Panc1 (cell line): ENCODE results near the gene INTS4.

ENCODE experiments used
- POLR2AphosphoS5 ChIP-seq: IDR thresholded peaks from 2 replicates; pipeline ENCODE4 v1.6.1; 2012; ENCODE audit warnings: mild to moderate bottlenecking, low read depth, low read length, moderate library complexity
- SIN3A ChIP-seq: IDR thresholded peaks from 2 replicates; pipeline ENCODE4 v1.6.1; 2012; ENCODE audit warnings: low read depth, mild to moderate bottlenecking, low read length, moderate library complexity, borderline replicate concordance; ENCODE audit not compliant: insufficient read depth
- TCF7L2 ChIP-seq: IDR thresholded peaks from 2 replicates; pipeline ENCODE4 v1.6.1; 2011; ENCODE audit warnings: mild to moderate bottlenecking, low read depth, low read length, inconsistent platforms
- TF ChIP-seq, protein P1 (sequence below): fragments of 450-650 bp; IDR thresholded peaks from 2 replicates; pipeline ENCODE4 v1.5.1; 2017; ENCODE audit warnings: mild to moderate bottlenecking
- TF ChIP-seq, protein P2 (sequence below), 2 experiments: IDR thresholded peaks; 2 replicates each; pipeline ENCODE4 v1.6.1; 2011 to 2012; ENCODE audit warnings: low read depth in 2 of 2, control low read depth in 1 of 2, low read length in 1 of 2, mild to moderate bottlenecking in 1 of 2, moderate library complexity in 1 of 2; ENCODE audit not compliant: insufficient read depth in 1 of 2

DNA sequence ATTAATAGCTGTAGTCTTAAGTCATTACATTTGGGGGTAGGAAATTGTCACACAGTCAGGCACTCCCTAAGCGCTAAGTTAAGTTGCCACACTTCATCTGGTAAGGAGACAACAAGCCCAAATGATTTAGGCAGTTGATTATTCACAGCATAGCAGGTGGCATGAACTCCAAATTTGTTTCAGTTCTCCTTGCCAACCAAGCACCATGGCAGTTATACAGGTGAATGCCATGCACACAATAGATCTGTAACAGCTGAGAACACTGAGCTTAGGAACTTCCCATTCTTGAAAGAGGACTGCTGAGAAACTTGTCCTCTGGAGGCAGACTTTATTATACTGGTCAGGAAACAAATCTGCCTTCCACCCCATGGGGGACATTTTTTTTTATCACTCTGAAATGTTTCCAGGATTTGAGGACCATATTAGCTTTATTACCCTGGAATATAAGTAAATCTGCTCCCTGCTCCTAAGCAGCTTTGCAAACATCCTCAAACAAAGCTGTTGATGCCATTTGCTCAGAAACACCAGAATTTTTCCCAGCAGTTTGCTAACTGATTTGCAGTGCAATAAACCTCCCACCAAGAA lies 5.1 kb upstream of the INTS4 start:
- TF ChIP-seq, protein P1, sequence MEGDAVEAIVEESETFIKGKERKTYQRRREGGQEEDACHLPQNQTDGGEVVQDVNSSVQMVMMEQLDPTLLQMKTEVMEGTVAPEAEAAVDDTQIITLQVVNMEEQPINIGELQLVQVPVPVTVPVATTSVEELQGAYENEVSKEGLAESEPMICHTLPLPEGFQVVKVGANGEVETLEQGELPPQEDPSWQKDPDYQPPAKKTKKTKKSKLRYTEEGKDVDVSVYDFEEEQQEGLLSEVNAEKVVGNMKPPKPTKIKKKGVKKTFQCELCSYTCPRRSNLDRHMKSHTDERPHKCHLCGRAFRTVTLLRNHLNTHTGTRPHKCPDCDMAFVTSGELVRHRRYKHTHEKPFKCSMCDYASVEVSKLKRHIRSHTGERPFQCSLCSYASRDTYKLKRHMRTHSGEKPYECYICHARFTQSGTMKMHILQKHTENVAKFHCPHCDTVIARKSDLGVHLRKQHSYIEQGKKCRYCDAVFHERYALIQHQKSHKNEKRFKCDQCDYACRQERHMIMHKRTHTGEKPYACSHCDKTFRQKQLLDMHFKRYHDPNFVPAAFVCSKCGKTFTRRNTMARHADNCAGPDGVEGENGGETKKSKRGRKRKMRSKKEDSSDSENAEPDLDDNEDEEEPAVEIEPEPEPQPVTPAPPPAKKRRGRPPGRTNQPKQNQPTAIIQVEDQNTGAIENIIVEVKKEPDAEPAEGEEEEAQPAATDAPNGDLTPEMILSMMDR: no peak
- TF ChIP-seq TCF7L2 (no peak), POLR2AphosphoS5 (no peak), SIN3A (no peak)
- TF ChIP-seq, protein P2, sequence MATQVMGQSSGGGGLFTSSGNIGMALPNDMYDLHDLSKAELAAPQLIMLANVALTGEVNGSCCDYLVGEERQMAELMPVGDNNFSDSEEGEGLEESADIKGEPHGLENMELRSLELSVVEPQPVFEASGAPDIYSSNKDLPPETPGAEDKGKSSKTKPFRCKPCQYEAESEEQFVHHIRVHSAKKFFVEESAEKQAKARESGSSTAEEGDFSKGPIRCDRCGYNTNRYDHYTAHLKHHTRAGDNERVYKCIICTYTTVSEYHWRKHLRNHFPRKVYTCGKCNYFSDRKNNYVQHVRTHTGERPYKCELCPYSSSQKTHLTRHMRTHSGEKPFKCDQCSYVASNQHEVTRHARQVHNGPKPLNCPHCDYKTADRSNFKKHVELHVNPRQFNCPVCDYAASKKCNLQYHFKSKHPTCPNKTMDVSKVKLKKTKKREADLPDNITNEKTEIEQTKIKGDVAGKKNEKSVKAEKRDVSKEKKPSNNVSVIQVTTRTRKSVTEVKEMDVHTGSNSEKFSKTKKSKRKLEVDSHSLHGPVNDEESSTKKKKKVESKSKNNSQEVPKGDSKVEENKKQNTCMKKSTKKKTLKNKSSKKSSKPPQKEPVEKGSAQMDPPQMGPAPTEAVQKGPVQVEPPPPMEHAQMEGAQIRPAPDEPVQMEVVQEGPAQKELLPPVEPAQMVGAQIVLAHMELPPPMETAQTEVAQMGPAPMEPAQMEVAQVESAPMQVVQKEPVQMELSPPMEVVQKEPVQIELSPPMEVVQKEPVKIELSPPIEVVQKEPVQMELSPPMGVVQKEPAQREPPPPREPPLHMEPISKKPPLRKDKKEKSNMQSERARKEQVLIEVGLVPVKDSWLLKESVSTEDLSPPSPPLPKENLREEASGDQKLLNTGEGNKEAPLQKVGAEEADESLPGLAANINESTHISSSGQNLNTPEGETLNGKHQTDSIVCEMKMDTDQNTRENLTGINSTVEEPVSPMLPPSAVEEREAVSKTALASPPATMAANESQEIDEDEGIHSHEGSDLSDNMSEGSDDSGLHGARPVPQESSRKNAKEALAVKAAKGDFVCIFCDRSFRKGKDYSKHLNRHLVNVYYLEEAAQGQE (IDR thresholded peaks at IDR 0.05; ENCODE audit: insufficient read depth in 1 of 2, low read depth in 2 of 2, low read length in 1 of 2): no peak
